ENCODE data around the gene FZD7. TPM values are rescaled to one million over a fixed set of nuclear protein-coding genes. Genes with fewer than 3 reads are reported as not detected.
A peak's percentile ranks its signal among the peaks of the same experiment; 100 is the strongest.

FZD7 gene
- total RNA-seq, 4 donors from 2014 or later = 6.2 to 14.6 (median 13.3) TPM

- no peaks in the 10 kb centered on the region for H3K9me3 ChIP-seq
- intact Hi-C loops (cut with DNase I; ENCODE audit: low total_unique reads) (no loop called here), in situ Hi-C loops (cut with MboI; ENCODE audit: low pct_ligation_motif_present in 1 of 4, low pct_unique_long_range_greater_than_20kb in 1 of 4, low sequenced_read_pairs in 3 of 4) (no loop called here)
- H3K27ac ChIP-seq = no peak overlapping the region
- H3K27me3 ChIP-seq = no peaks in the 10 kb centered on the region
- WGBS, 2 donors (ENCODE audit: low coverage in 1 of 2) = 100% methylated on average over 1 of the region's 1 CpG
- H3K4me1 ChIP-seq = peaks cover 11 to 39% (median 16%) of the 10 kb centered on the region in 4 donors
- no peak overlapping the region for H3K4me3 ChIP-seq
- no peak for DNase-seq
- H3K36me3 ChIP-seq = no peaks in the 10 kb centered on the region
- TF ChIP-seq CTCF (IDR thresholded peaks at IDR 0.05) (no peak), POLR2A (IDR thresholded peaks at IDR 0.05) (no peak), POLR2AphosphoS5 (IDR thresholded peaks at IDR 0.05) (no peak), EP300 (IDR thresholded peaks at IDR 0.05; ENCODE audit: low read depth) (no peak)
These were observed 33.9 kb downstream of the FZD7 start for GRCh38 chr2:202067589-202067988.

GRCh38 chr2:202069170-202070067 is 35.8 kb downstream of the FZD7 start:
- no peaks in the 10 kb centered on the region for H3K36me3 ChIP-seq
- peak; percentile 77 for DNase-seq
- WGBS, 2 donors (ENCODE audit: low coverage in 1 of 2) = 36 to 39% methylated on average over 3 to 11 of the region's 11 CpGs
- no peak overlapping the region for H3K4me3 ChIP-seq
- peaks cover 4 to 32% (median 13%) of the 10 kb centered on the region in 4 donors for H3K4me1 ChIP-seq
- H3K27ac ChIP-seq = peak overlapping the region; percentile 28 to 73 (median 53)
- intact Hi-C loops (cut with DNase I; ENCODE audit: low total_unique reads) = no loop called here
- in situ Hi-C loops (cut with MboI; ENCODE audit: low pct_ligation_motif_present in 1 of 4, low pct_unique_long_range_greater_than_20kb in 1 of 4, low sequenced_read_pairs in 3 of 4) = no loop called here
- H3K27me3 ChIP-seq = peaks cover 4% of the 10 kb centered on the region
- no peaks in the 10 kb centered on the region for H3K9me3 ChIP-seq
- TF ChIP-seq POLR2A (IDR thresholded peaks at IDR 0.05) (no peak), EP300 (IDR thresholded peaks at IDR 0.05; ENCODE audit: low read depth) (peak; percentile 16), CTCF (IDR thresholded peaks at IDR 0.05) (no peak), POLR2AphosphoS5 (IDR thresholded peaks at IDR 0.05) (peak in 2 of 3 donors; percentile 34 to 55)

GRCh38 chr2:202071107-202071506 is 37.5 kb downstream of the FZD7 start:
- Histone ChIP-seq H3K4me3 (no peak overlapping the region), H3K9me3 (no peaks in the 10 kb centered on the region), H3K27me3 (peaks cover 4% of the 10 kb centered on the region), H3K4me1 (peaks cover 0 to 26% (median 12%) of the 10 kb centered on the region in 4 donors), H3K36me3 (no peaks in the 10 kb centered on the region), H3K27ac (no peak overlapping the region)
- WGBS, 2 donors (ENCODE audit: low coverage in 1 of 2) = 95 to 100% methylated on average over 2 of the region's 2 CpGs
- intact Hi-C loops (cut with DNase I; ENCODE audit: low total_unique reads) (no loop called here), in situ Hi-C loops (cut with MboI; ENCODE audit: low pct_ligation_motif_present in 1 of 4, low pct_unique_long_range_greater_than_20kb in 1 of 4, low sequenced_read_pairs in 3 of 4) (no loop called here)
- DNase-seq = no peak
- no peak for TF ChIP-seq CTCF (IDR thresholded peaks at IDR 0.05)
- TF ChIP-seq EP300 (IDR thresholded peaks at IDR 0.05; ENCODE audit: low read depth) = no peak
- no peak for TF ChIP-seq POLR2AphosphoS5 (IDR thresholded peaks at IDR 0.05)
- TF ChIP-seq POLR2A (IDR thresholded peaks at IDR 0.05) = no peak

GRCh38 chr2:202072226-202072625 is 38.6 kb downstream of the FZD7 start:
- no peaks in the 10 kb centered on the region for H3K36me3 ChIP-seq
- no peak overlapping the region for H3K27ac ChIP-seq
- H3K4me3 ChIP-seq = no peak overlapping the region
- 60 to 88% methylated on average over 2 of the region's 2 CpGs for WGBS, 2 donors (ENCODE audit: low coverage in 1 of 2)
- in situ Hi-C loops (cut with MboI; ENCODE audit: low pct_ligation_motif_present in 1 of 4, low pct_unique_long_range_greater_than_20kb in 1 of 4, low sequenced_read_pairs in 3 of 4) = no loop called here
- peaks cover 4% of the 10 kb centered on the region for H3K27me3 ChIP-seq
- no peaks in the 10 kb centered on the region for H3K9me3 ChIP-seq
- peaks cover 0 to 26% (median 12%) of the 10 kb centered on the region in 4 donors for H3K4me1 ChIP-seq
- intact Hi-C loops (cut with DNase I; ENCODE audit: low total_unique reads) = no loop called here
- TF ChIP-seq POLR2AphosphoS5 (IDR thresholded peaks at IDR 0.05) = no peak
- TF ChIP-seq POLR2A (IDR thresholded peaks at IDR 0.05) = no peak
- TF ChIP-seq EP300 (IDR thresholded peaks at IDR 0.05; ENCODE audit: low read depth) = no peak
- TF ChIP-seq CTCF (IDR thresholded peaks at IDR 0.05) = no peak
- no peak for DNase-seq
